Activated T-helper 2 cell treated with anti-CD3 and anti-CD28 coated beads, Interferon-gamma antibody, Interleukin-2, Interleukin-4, amounts not matched to agents 10 μg/mL and 5 μg/mL and 100 μg/mL, durations not matched to agents 14 hours and 24 hours and 36 hours (primary cell): Measurements from ENCODE around the gene AGO3. TPM values are rescaled to one million over a fixed set of nuclear protein-coding genes. Genes with fewer than 3 reads are reported as not detected.

Source experiments
- DNase-seq: peaks from one replicate; pipeline ENCODE4 v3.0.0; 2021; ENCODE audit warnings: low spot score
- H3K27ac Mint-ChIP-seq: one replicate; pipeline ENCODE4 v1.8.0; 2021; ENCODE audit warnings: mixed read lengths
- H3K27me3 Mint-ChIP-seq: one replicate; pipeline ENCODE4 v1.8.0; 2021; ENCODE audit warnings: low read depth, mixed read lengths
- H3K36me3 Mint-ChIP-seq: one replicate; pipeline ENCODE4 v1.8.0; 2021; ENCODE audit warnings: low read depth, mixed read lengths
- H3K4me1 Mint-ChIP-seq: one replicate; pipeline ENCODE4 v1.8.0; 2021; ENCODE audit warnings: low read depth, mixed read lengths
- H3K4me3 Mint-ChIP-seq: one replicate; pipeline ENCODE4 v1.8.0; 2021; ENCODE audit warnings: low read depth, mild to moderate bottlenecking, moderate library complexity, mixed read lengths
- H3K9me3 Mint-ChIP-seq: one replicate; pipeline ENCODE4 v1.8.0; 2021; ENCODE audit warnings: mixed read lengths
- intact Hi-C: fragments of 100-400 bp; cut with micrococcal nuclease; formaldehyde crosslinking; loops from one replicate; pipeline ENCODE4 v1.15.1; 2023
- total RNA-seq: library from RNA; stranded (reverse); gene quantifications from 2 replicates; pipeline ENCODE4 v1.2.3, GENCODE V29; 2022

Gene AGO3
- total RNA-seq, 1 donor from 2014 or later: 21.2 TPM

GRCh38 chr1:35893051-35893879 lies 37.6 kb upstream of the AGO3 start:
- Mint-ChIP-seq H3K27ac (no peak overlapping the region), H3K4me3 (no peak overlapping the region), H3K27me3 (no peaks in the 10 kb centered on the region), H3K9me3 (no peaks in the 10 kb centered on the region), H3K36me3 (peaks cover 46% of the 10 kb centered on the region), H3K4me1 (peaks cover 5% of the 10 kb centered on the region)
- DNase-seq: no peak
- intact Hi-C loops: no loop called here

DNA sequence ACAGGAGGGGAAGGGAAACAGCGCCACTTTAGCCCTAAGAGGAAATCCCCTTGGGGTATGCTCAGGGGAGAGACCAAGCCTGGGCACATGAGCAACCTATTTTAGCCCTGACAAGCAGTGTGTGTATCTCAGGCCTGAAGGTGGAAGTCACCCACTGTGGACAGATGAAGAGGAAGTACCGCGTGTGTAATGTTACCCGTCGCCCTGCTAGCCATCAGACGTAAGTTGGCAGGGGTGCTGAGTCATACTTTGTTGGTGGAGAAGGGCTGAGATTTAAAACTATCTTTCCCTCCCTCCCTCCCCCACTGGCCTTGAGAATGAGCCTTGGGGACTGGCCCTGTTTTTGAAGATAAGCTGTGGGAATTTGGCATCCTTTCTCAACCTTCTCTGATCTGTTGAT lies 36.7 kb upstream of the AGO3 start:
- Mint-ChIP-seq H3K36me3 (peaks cover 45% of the 10 kb centered on the region), H3K27me3 (no peaks in the 10 kb centered on the region), H3K4me3 (no peak overlapping the region), H3K4me1 (peaks cover 5% of the 10 kb centered on the region), H3K27ac (peak overlapping the region; percentile 49), H3K9me3 (no peaks in the 10 kb centered on the region)
- DNase-seq: no peak
- intact Hi-C loops: no loop called here

DNA sequence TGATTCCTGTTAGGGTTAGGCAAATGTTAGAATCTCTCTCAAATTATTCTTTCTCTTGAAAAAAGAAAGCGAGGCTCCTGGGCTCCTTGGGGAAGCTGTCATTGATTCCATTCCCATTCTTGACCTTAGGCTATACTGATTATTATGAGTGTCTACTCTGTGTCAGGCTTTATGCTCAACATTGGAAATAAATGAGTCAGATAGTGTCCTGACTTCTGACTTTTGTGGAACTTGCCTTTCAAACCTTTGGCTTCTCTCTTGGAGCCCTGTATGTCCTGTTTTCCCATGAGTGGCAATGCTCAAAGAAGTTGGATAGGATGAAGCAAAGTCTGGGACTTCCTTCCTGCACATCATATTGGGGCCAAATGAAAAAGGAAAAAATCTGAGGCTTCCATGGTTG lies 36.2 kb upstream of the AGO3 start:
- Mint-ChIP-seq H3K4me3 (no peak overlapping the region), H3K27ac (no peak overlapping the region), H3K9me3 (no peaks in the 10 kb centered on the region), H3K36me3 (peaks cover 45% of the 10 kb centered on the region), H3K27me3 (no peaks in the 10 kb centered on the region), H3K4me1 (peaks cover 5% of the 10 kb centered on the region)
- intact Hi-C loops: no loop called here
- DNase-seq: no peak

- Mint-ChIP-seq H3K9me3 (no peaks in the 10 kb centered on the region), H3K27me3 (no peaks in the 10 kb centered on the region), H3K4me1 (no peaks in the 10 kb centered on the region), H3K36me3 (peaks cover 44% of the 10 kb centered on the region), H3K27ac (no peak overlapping the region), H3K4me3 (no peak overlapping the region)
- DNase-seq: no peak
- intact Hi-C loops: no loop called here
Observed at GRCh38 chr1:35899941-35900340, 31.0 kb upstream of the AGO3 start.

GRCh38 chr1:35901235-35901634 lies 29.7 kb upstream of the AGO3 start:
- DNase-seq: no peak
- peaks cover 38% of the 10 kb centered on the region for H3K36me3 Mint-ChIP-seq
- H3K27ac Mint-ChIP-seq: no peak overlapping the region
- no peaks in the 10 kb centered on the region for H3K27me3 Mint-ChIP-seq
- H3K4me3 Mint-ChIP-seq: no peak overlapping the region
- no peaks in the 10 kb centered on the region for H3K4me1 Mint-ChIP-seq
- no peaks in the 10 kb centered on the region for H3K9me3 Mint-ChIP-seq
- intact Hi-C loops: no loop called here

DNA sequence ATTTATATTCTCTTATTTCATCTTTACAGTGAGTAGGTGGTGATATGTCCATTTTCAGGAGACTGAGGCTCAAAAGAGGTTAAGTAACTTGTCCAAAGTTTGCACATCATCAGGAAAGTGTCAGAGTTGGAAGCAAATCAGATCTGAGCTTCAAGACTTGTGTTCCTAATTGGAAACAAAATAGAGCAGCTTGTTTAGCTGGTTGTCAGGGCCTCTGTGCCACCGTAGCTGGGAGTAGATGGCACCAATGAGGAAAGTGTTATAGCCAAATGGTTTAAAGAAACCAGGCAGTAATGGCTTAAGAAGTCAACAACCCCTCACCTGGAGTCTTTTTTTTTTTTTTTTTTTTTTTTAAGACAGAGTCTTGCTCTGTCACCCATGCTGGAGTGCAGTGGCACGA lies 28.2 kb upstream of the AGO3 start:
- Mint-ChIP-seq H3K27me3 (no peaks in the 10 kb centered on the region), H3K9me3 (no peaks in the 10 kb centered on the region), H3K36me3 (peaks cover 35% of the 10 kb centered on the region), H3K4me3 (no peak overlapping the region), H3K27ac (no peak overlapping the region), H3K4me1 (no peaks in the 10 kb centered on the region)
- intact Hi-C loops: no loop called here
- no peak for DNase-seq

DNA sequence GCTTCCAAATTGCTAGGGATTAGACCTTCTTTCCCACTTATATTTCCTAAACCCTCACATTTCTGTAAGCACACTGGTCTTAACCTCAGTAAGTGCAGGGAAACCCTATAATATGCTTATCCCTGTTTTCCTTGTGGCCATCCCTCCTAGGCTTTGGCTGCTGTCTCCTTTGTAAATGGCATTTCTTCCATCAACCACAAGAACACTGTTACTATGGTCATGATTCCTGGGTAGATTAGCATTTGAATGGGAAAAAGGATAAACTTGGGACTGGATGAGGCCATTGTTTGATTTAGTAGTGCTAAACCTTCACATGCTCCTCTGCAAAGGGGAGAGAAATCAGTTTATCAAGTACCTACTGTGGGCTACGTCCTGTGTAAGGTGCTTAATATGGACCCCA lies 16.2 kb upstream of the AGO3 start:
- H3K4me3 Mint-ChIP-seq: no peak overlapping the region
- no peak overlapping the region for H3K27ac Mint-ChIP-seq
- no peak for DNase-seq
- no peaks in the 10 kb centered on the region for H3K4me1 Mint-ChIP-seq
- intact Hi-C loops: no loop called here
- H3K27me3 Mint-ChIP-seq: no peaks in the 10 kb centered on the region
- H3K9me3 Mint-ChIP-seq: no peaks in the 10 kb centered on the region
- peaks cover 67% of the 10 kb centered on the region for H3K36me3 Mint-ChIP-seq

- no peaks in the 10 kb centered on the region for H3K27me3 Mint-ChIP-seq
- no peaks in the 10 kb centered on the region for H3K9me3 Mint-ChIP-seq
- no peak overlapping the region for H3K4me3 Mint-ChIP-seq
- peaks cover 76% of the 10 kb centered on the region for H3K36me3 Mint-ChIP-seq
- intact Hi-C loops: no loop called here
- no peak for DNase-seq
- H3K27ac Mint-ChIP-seq: no peak overlapping the region
- no peaks in the 10 kb centered on the region for H3K4me1 Mint-ChIP-seq
Observed at GRCh38 chr1:35915693-35916092, 15.2 kb upstream of the AGO3 start.

GRCh38 chr1:35923791-35924221 lies 7.1 kb upstream of the AGO3 start:
- Mint-ChIP-seq H3K27me3 (no peaks in the 10 kb centered on the region), H3K36me3 (peaks cover 23% of the 10 kb centered on the region), H3K9me3 (no peaks in the 10 kb centered on the region), H3K27ac (no peak overlapping the region), H3K4me3 (no peak overlapping the region), H3K4me1 (no peaks in the 10 kb centered on the region)
- intact Hi-C loops: no loop called here
- no peak for DNase-seq

DNA sequence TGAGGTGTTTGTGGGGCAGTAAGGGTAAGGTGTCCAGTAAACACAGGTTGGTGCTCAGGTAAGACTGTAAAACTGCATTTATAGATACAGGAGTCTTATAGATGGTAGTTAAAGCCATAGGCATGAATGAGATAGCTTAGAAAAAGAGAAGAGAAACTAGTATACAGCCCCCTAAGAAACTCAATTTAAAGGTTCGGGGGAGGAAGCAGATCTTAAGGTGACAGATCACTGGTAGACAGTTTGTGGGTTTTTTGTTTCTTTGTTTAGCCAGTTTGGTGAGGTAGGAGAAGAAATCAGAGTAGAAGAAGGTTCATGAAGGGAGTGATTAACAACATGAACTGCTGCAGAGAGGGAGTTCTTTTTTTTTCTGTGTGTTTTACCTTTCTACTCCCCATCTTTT lies 6.1 kb upstream of the AGO3 start:
- peaks cover 20% of the 10 kb centered on the region for H3K36me3 Mint-ChIP-seq
- DNase-seq: no peak
- no peaks in the 10 kb centered on the region for H3K9me3 Mint-ChIP-seq
- H3K4me3 Mint-ChIP-seq: no peak overlapping the region
- H3K4me1 Mint-ChIP-seq: peaks cover 2% of the 10 kb centered on the region
- no peaks in the 10 kb centered on the region for H3K27me3 Mint-ChIP-seq
- intact Hi-C loops: no loop called here
- no peak overlapping the region for H3K27ac Mint-ChIP-seq

- H3K4me1 Mint-ChIP-seq: peaks cover 6% of the 10 kb centered on the region
- H3K36me3 Mint-ChIP-seq: peaks cover 10% of the 10 kb centered on the region
- no peak for DNase-seq
- intact Hi-C loops: no loop called here
- no peak overlapping the region for H3K4me3 Mint-ChIP-seq
- H3K27ac Mint-ChIP-seq: no peak overlapping the region
- H3K27me3 Mint-ChIP-seq: no peaks in the 10 kb centered on the region
- H3K9me3 Mint-ChIP-seq: no peaks in the 10 kb centered on the region
Observed at GRCh38 chr1:35925741-35926140, 5.2 kb upstream of the AGO3 start.

- no peak for DNase-seq
- Mint-ChIP-seq H3K36me3 (peaks cover 7% of the 10 kb centered on the region), H3K9me3 (no peaks in the 10 kb centered on the region), H3K27me3 (no peaks in the 10 kb centered on the region), H3K4me3 (no peak overlapping the region), H3K27ac (no peak overlapping the region), H3K4me1 (peaks cover 13% of the 10 kb centered on the region)
- intact Hi-C loops: no loop called here
Observed at GRCh38 chr1:35927472-35927871, 3.4 kb upstream of the AGO3 start.

DNA sequence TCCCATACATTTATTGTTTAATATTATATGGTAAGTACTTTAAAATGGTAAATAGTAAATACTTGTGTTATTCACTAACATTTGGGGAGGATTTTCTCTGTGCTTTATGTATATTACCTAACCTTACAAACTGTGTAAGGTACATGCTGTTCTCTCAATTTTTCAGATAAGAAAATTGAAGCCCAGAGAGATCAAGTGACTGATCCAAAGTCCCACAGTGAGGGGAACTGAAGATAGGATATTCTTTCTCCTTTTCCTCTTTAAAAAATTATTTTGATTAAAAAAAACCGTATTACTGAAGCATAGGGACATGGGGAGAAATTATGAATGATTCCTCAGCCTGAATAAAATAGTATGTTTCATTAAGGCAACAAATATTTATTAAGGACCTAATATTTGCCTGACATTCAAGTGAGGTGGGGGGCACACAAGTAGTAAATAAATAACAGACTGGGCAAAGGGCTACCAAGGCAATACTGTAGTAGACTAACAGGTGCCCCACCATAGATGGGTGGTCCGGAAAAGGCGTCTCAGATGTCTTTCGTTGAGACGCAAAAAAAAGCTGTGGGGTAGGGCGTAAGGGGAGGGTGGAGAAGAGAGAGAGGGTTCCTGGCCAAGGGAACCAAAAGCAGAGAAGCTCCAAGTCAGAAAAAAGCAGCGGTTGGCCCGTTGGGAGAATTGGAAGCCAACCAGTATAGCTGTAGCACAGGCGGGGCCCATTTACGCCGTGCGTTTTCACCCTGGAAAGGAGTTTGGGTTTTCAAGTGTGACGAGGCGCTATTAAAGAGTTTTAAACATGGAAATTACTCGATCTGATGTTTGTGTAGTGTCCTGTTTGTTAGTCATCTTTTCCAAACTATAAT lies 944 bp upstream of the AGO3 start:
- peak; percentile 15 for DNase-seq
- Mint-ChIP-seq H3K9me3 (no peaks in the 10 kb centered on the region), H3K27ac (peak overlapping the region; percentile 96), H3K27me3 (no peaks in the 10 kb centered on the region), H3K4me1 (peaks cover 27% of the 10 kb centered on the region), H3K36me3 (peaks cover 7% of the 10 kb centered on the region), H3K4me3 (peak overlapping the region; percentile 90)
- intact Hi-C loops: loop anchor here (2.0 to 5.0 kb wide), 2 partner anchors 292 to 737 kb away; partner anchors contain the start of genes SFPQ and THRAP3
